Right renal pelvis (tissue), 4 donors: ENCODE measurements around the gene C2orf42. TPM values are rescaled to one million over a fixed set of nuclear protein-coding genes. Genes with fewer than 3 reads are reported as not detected.
"Not testable (repeated sequence)": the region's sequence is repeated elsewhere in the genome, so short reads cannot be mapped to it uniquely, and the experiment has no call there.

Experiments
- DNase-seq, 4 donors: peaks; one replicate each; pipeline ENCODE4 v3.0.0-alpha.2; 2013; ENCODE audit warnings: low read depth in 4 of 4, low spot score in 3 of 4, missing footprints in 1 of 4
- polyA plus RNA-seq, 4 donors: library from polyadenylated mRNA; unstranded; fragments of 120-200 nt; gene quantifications; one replicate each; pipeline ENCODE4 v1.2.1, GENCODE V29; 2013; ENCODE audit not compliant: insufficient read length in 4 of 4

C2orf42 gene
- polyA plus RNA-seq, 4 donors = 14.2 to 19.4 (median 16.4) TPM

DNA sequence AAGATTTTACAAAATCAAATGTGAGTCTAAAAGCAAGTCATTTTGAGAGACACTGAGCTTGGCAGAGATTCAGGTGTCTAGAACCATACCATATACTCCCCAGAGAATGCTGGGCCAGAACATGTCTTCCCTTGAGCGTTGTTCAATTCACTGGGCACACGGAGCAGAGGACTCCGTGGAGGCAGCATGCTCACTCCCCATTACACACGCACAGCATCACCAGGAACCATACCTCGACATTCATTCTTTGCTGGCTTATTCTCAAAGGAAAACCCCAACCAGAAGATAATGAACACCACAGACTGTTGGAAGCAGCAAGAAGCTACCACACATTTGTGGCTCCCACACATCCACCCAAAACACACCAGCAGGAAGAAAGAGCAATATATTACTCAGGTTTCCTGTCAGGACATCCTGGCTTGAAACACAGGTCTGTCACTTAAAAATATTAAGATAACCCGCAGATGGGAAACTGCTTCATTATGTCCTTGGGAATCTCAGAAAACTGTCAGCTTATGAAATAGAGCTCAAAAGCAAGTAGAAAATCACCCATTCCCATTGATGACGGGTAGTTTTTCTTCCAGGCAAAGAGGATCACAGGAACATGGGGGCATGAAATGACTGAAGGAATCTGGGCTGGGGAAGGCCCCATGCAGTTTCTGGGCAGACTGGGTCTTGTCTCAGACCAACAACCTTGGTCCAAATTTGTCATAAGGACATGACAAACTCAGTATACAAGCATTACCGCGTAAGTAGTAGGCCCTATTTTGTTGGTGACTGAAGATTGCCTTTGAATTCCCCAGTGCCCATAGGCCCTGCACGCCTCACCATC lies 57.1 kb downstream of the C2orf42 start:
- no peak for DNase-seq

DNA sequence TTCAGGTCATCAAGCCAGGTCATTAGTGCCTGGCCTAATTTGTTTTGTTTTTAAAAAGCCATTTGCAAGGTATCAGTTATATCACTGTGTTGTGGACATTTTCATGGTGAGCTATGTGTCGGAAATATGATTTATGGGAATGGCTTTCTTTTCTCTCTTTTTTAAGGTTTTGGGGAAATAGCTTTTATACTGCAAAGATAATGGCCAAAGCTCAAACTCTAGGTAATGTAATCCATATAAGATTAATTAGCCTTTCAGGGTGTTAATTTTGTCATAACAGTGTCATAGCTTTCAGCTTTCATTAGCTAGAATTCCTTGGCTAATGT lies 57.7 kb downstream of the C2orf42 start:
- no peak for DNase-seq

GRCh38 chr2:70132244-70133126 lies 58.3 kb downstream of the C2orf42 start:
- DNase-seq = no peak

DNA sequence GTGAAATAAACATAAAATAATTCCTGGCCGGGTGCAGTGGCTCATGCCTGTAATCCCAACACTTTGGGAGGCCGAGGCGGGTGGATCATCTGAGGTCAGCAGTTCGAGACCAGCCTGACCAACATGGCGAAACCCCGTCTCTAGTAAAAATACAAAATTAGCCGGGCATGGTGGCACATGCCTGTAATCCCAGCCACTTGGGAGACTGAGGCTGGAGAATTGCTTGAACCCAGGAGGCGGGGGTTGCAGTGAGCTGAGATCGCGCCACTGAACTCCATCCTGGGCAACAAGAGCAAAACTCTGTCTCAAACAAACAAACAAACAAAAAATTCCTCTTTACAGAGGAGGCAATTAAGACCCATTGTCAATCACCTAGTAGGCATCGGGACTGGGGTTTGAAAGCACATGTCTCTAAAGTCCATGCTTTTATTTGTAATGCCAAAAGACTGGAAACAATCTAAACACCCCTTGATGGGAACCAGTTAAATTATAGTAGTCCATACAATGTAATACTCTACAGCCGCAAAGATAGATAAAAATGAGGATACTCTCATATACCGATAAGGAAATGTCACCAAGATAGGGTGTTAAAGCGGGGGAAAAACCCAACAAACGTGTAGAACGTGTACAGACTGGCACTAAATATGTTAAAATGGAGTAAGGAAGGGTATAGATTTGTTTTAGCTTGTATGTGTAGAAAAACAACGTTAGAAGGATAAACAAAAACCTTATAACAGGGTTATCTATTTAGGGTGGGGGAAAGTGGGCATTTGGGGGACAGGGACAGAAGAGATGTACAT lies 59.3 kb downstream of the C2orf42 start:
- DNase-seq = not testable (repeated sequence)

- no peak for DNase-seq
Measured at GRCh38 chr2:70128005-70128404, 62.8 kb downstream of the C2orf42 start.

- no peak for DNase-seq
Measured at GRCh38 chr2:70126413-70126812, 64.4 kb downstream of the C2orf42 start.

DNA sequence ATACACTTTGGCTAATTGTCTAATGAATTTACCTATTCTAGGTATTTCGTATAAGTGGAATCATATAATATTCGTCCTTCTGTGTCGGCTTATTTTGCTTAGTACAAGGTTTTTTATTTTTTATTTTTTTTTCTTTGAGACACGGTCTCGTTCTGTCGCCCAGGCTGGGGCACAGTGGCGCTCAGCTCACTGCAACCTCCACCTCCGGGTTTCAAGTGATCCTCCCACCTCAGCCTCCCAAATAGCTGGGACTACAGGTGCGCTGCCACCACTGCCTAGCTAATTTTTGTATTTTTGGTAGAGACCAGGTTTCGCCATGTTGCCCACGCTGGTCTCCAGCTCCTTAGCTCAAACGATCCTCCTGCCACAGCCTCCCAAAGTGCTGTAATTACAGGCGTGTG lies 65.3 kb downstream of the C2orf42 start:
- DNase-seq = no peak

DNA sequence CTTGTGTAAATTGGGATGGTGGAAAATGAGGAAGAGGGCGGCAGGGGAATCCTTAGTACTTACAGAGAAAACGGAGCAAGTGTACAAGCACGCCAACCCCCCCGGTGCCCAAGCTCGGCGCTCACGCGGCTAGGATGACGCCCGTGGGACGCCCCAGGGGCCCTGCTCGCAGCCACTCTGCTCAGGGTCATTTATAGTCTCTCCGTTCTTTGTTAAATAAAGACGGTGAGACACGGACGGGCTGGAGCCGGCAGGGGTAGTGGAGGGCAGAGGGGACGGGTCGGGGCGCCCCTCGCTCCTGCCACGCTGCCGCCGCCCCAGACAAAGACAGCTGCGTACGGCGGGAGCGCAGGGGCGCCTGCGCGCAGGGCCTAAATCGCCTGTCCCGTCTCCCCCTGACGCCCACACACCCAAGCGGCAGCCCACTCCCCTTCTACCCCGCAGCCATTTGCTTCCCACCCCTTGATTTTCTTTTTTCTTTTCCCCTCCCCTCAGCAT lies 65.8 kb downstream of the C2orf42 start:
- peak in 1 of 4 donors; percentile 67 for DNase-seq

DNA sequence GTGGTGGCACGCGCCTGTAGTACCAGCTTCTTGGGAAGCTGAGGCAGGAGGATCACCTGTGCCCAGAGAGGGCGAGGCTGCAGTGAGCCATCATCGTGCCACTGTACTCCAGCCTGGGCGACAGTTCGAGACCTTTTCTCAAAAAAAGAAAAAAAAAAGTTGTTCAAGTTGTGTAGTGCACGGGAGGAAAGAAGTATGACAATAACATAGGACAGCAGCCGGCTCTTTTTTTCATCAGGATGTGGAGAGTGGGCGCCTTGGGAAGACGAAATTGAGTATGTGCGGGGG lies 67.0 kb downstream of the C2orf42 start:
- no peak for DNase-seq

- peak in 1 of 4 donors; percentile 57 for DNase-seq
Measured at GRCh38 chr2:70123051-70123828, 67.6 kb downstream of the C2orf42 start.

- DNase-seq = no peak
Measured at GRCh38 chr2:70122470-70122869, 68.3 kb downstream of the C2orf42 start.

DNA sequence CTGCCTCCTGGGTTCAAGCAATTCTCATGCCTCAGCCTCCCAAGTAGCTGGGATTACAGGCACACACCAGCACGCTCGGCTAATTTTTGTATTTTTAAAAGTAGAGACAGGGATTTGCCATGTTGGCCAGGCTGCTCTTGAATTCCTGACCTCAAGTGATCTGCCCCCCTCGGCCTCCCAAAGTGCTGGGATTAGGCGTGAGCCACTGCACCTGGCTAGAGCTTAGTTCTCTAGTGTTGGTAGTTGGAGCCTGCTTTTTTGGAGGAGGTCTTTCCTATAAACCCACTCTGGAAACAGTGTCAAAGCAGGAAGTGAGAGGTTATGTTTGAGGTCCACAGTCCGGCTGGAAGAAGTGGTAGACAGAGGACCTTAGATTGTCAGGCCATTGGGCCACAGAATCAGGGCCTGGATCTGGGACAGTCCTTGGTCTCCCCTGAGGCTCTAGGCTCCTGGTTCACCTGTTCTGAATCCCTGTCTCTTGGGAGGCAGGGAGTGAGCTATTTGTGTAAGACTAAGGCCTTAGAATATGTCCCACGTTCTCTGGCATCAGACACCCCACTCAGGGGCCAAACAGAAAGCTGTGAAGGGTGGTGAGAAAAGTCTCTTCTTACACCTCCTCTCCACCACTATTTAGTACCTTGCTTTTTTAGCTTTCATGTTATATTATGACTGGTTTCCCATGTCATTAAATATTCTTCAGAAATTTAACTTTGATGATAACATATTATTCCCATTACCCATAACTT lies 69.0 kb downstream of the C2orf42 start:
- DNase-seq = no peak

DNA sequence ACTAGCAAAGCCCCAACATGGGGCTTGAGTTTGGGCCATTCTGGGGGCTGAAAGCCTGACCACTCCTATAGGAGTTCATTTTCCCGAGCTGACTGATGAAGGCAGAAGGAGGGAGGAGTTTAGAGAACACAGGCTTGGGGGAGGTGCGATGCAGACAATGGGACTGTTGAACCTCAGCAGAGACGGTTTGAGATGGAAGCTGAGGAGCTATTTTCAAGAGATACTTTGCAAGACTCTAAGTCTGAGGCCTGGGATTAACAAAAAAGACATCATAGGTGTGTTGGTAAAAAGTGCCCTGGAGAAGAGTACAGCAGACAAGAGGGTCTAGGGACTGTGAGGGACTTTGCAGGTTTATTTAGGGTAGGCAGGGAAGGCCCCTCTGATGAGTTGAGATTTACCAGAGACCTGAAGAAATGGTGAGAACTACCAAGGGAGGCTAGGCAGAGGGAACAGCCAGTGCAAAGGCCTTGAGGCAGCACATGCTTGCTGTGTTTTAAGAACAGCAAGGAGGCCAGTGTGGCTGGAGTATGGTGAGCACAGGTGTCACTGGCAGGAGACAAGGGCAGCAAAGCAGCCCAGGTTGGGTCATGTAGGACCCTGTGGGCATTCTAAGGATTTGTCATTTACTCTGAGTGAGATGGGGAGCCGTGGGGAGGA lies 71.9 kb downstream of the C2orf42 start:
- no peak for DNase-seq

DNA sequence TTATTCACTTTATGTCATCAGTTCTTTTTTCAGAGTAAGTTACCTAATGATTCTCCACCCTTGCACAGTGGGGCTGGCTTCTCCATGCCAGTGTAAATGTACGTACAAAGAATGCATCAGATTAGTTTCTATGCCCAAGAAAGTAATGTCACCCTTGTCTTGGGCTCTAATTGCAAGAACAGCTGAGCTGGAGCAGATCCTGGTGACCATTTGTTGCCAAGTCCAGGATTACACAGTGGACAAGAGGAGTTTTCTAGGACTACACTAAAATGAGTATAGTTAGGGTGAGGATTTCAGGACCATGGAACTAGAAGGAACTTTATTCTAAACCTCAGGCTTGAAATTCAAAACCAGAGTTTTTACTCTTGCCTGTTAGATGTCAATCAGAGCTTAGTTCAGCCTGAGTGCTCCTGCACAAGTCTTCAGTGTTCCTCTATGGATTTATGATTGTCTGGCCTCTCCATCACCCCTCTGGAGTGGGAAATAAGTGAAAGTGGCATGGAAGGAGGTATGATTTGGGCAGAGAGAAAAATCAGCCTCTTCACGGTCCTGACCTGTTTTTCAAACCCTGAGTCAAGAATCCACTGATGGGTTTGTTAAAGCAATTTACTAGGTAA lies 73.8 kb downstream of the C2orf42 start:
- DNase-seq = no peak

DNA sequence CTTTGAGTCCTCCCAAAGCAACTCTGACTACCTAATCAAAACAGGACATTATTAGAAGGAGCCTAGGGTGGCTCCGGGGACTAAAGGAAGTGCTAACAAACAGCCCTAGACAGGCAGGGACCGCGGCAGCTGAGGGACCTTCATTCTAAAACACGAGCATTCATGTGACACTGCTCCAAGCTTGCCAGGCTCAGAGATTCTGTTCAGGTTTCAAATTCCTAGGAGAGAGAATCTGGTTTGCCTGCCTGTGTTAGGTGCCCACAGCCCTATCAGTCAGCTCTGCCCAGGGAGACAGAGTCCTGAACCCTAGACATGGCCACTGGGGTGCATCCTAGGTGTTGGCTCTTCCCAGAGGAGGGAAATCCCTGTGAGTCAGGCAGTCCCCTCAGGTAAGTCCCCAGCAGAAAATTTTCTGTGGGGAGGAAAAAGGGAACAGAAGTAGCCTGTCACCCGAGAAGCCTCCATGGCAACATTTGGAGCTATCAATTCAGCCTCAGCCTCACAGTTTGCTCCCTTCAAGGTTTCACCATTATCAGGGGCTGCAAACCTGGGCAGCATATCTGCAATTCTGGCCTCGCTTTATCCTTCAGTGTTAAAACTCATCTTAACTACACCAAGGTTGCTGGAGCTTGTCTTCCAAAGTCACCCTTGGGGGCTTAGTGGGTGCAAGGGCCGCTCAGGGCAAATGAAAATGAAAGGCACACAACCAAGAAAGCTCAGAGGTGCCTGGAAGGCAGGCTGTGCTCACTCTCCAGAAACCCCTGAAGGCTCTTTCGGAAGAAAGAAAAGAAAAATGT lies 75.0 kb downstream of the C2orf42 start:
- no peak for DNase-seq

DNA sequence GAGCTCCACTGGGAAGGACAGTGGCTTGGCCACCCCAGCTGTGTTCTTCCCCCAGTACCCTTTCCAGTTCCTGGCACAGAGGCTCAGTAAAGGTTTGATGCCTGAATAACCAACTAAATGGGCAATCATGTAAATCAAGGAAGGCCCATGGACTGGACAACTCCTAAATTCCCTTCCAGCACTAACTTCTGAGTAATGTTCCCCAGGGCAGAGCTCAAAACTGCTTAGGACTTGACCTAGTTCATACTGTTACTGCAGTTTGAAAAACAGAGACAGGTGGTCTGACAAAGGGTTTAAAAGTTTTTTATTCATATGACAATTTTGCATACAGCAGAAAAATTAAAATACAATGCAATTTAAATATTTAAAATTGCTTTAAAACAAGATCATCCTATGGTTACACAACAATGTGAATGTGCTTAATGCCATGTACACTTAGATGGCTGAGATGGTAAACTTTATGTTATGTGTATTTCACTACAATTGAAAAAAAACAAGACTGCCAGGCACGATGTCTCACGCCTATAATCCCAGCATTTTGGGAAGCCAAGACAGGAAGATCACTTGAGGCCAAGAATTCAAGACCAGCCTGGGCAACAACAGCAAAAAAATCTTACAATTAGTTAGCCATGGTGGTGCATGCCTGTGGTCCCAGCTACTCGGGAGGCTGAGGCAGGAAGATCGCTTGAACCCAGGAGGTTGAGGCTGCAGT lies 77.3 kb downstream of the C2orf42 start:
- no peak for DNase-seq
